ENCODE results near the gene FALEC. TPM values are rescaled to one million over a fixed set of nuclear protein-coding genes. Genes with fewer than 3 reads are reported as not detected.

Gene FALEC
- total and polyA plus RNA-seq, 2 experiments from 2014 or later, result 1.7 TPM; not detected in 1

DNA sequence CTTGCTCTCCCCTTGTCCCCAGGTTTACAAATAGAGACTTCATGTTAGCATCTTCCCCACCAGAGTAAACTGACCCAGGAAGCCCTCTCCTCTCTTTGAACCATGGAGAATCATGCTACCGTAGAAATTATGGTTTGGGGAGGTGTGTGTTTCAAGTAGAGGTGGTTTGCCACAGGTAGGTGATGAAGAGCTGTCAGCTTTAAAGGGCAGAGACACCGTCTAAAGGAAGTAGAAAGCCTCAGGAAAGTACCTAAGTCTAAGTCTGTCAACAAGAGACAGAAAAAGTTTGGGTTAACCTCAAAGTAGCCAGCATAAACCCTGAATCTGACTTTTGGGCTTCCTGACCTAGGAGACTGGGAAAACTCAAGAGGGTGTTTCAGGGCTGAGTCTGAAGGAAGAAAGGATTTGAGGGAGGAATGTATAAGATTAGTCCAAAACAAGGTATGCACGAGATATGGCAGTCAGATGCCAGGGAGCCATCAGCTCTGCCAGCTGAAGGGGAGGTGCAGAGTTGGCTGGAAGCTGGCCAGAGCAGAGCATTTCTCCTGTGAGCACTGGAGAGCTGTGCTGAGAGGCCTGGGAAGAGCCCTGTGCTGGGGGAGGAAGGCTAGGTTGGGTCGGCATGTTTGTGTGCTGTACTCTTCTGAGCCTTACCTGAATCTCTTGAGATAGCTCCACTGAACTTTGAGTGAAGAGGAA, 47.9 kb downstream of the FALEC start:
- Histone ChIP-seq H3K27me3 (ENCODE audit: insufficient read depth) (no peaks in the 10 kb centered on the region), H3K36me3 (ENCODE audit: insufficient read depth) (no peaks in the 10 kb centered on the region), H2AFZ (no peak overlapping the region), H3K4me1 (ENCODE audit: insufficient read depth) (peaks cover 41% of the 10 kb centered on the region), H3K4me3 (peak overlapping the region; percentile 79), H4K20me1 (replicated peaks; ENCODE audit: insufficient read depth) (no peaks in the 10 kb centered on the region), H3K79me2 (replicated peaks; ENCODE audit: insufficient read depth) (peaks cover 35% of the 10 kb centered on the region), H3K27ac (ENCODE audit: low read depth) (peak overlapping the region; percentile 100), H3K4me2 (peak overlapping the region; percentile 97), H3F3A (replicated peaks; ENCODE audit: low read depth) (peaks cover 10% of the 10 kb centered on the region), H3K9me2 (ENCODE audit: insufficient read depth) (no peaks in the 10 kb centered on the region)
- H3K27me3 Mint-ChIP-seq (ENCODE audit: insufficient read depth, low read depth, poor library complexity), result peaks cover 37% of the 10 kb centered on the region
- H3K36me3 Mint-ChIP-seq (ENCODE audit: low read depth), result no peaks in the 10 kb centered on the region
- peak overlapping the region; percentile 98 for H3K27ac Mint-ChIP-seq
- DNase-seq (ENCODE audit: low spot score) (no peak), ATAC-seq (no peak)
- peak overlapping the region; percentile 86 for H3K4me3 Mint-ChIP-seq
- peaks cover 60% of the 10 kb centered on the region for H3K4me1 Mint-ChIP-seq
- TF ChIP-seq REST (IDR thresholded peaks at IDR 0.05; ENCODE audit: unreplicated experiment), result no peak
- no peak for TF ChIP-seq CTCF (conservative IDR thresholded peaks at IDR 0.05; ENCODE audit: low read depth in 2 of 2)
- TF ChIP-seq ZNF331 (CRISPR knock-in tag; IDR thresholded peaks at IDR 0.05; ENCODE audit: low read depth), result no peak
- TF ChIP-seq EZH2 (IDR thresholded peaks at IDR 0.05; ENCODE audit: low read depth, unreplicated experiment), result no peak
- TF ChIP-seq ZNF114 (CRISPR knock-in tag; IDR thresholded peaks at IDR 0.05), result no peak
- no peak for TF ChIP-seq POLR2AphosphoS5 (IDR thresholded peaks at IDR 0.05; ENCODE audit: low read depth)
- no peak for TF ChIP-seq JUNB (IDR thresholded peaks at IDR 0.05; ENCODE audit: unreplicated experiment)
- TF ChIP-seq CREB1 (CRISPR knock-in tag; IDR thresholded peaks at IDR 0.05; ENCODE audit: low read depth), result no peak
- no peak for TF ChIP-seq NANOG (IDR thresholded peaks at IDR 0.05; ENCODE audit: borderline replicate concordance)
- TF ChIP-seq EZH2phosphoT487 (IDR thresholded peaks at IDR 0.05; ENCODE audit: unreplicated experiment), result no peak
- TF ChIP-seq ZNF462 (CRISPR knock-in tag; IDR thresholded peaks at IDR 0.05), result no peak
- no peak for TF ChIP-seq ETS1 (IDR thresholded peaks at IDR 0.05)
- no peak for TF ChIP-seq STAT1 (IDR thresholded peaks at IDR 0.05; ENCODE audit: unreplicated experiment)
- H3K9me3 Mint-ChIP-seq, result no peaks in the 10 kb centered on the region

Data from GM23338 (cell line).